ENCODE data around the gene TMEM8B.
A peak's percentile ranks its signal among the peaks of the same experiment; 100 is the strongest.

The TMEM8B gene

GRCh38 chr9:35863583-35863982 is 34.6 kb downstream of the TMEM8B start:
- CTCF ChIA-PET = interaction anchor here (1.2 to 6.1 kb wide), 6 partner anchors 17 to 167 kb away, joined by 3 to 27 read pairs (median 4); no protein-coding TSS in a partner anchor
- TF ChIP-seq CTCF (IDR thresholded peaks at IDR 0.05; ENCODE audit: control extremely low read depth, extremely low read depth, low read depth, missing control alignments) = no peak
- DNase-seq (ENCODE audit: extremely low spot score) = no peak
- POLR2A ChIA-PET = no interaction called here

GRCh38 chr9:35864695-35865255 is 35.7 kb downstream of the TMEM8B start:
- ChIA-PET CTCF (interaction anchor here (1.3 to 6.1 kb wide), 3 partner anchors 19 to 74 kb away, joined by 3 to 27 read pairs (median 4); no protein-coding TSS in a partner anchor), POLR2A (no interaction called here)

GRCh38 chr9:35867538-35867937 is 38.5 kb downstream of the TMEM8B start:
- no peak for DNase-seq (ENCODE audit: extremely low spot score)
- TF ChIP-seq CTCF (IDR thresholded peaks at IDR 0.05; ENCODE audit: control extremely low read depth, extremely low read depth, low read depth, missing control alignments) = no peak
- POLR2A ChIA-PET = no interaction called here
- CTCF ChIA-PET = interaction anchor here (4.2 kb wide), 1 partner anchor 41 kb away, joined by 15 read pairs; no protein-coding TSS in a partner anchor

More at GRCh38 chr9:35864695-35865255, 35.7 kb downstream of the TMEM8B start:
- TF ChIP-seq CTCF (IDR thresholded peaks at IDR 0.05; ENCODE audit: control extremely low read depth, extremely low read depth, low read depth, missing control alignments) = no peak
- DNase-seq (ENCODE audit: extremely low spot score) = no peak

- peak; percentile 9 for DNase-seq (ENCODE audit: extremely low spot score)
- TF ChIP-seq CTCF (IDR thresholded peaks at IDR 0.05; ENCODE audit: control extremely low read depth, extremely low read depth, low read depth, missing control alignments) = no peak
- ChIA-PET CTCF (interaction anchor here (1.8 to 4.2 kb wide), 2 partner anchors 13 to 42 kb away, joined by 8 to 15 read pairs; no protein-coding TSS in a partner anchor), POLR2A (no interaction called here)
These were observed 39.9 kb downstream of the TMEM8B start for GRCh38 chr9:35868933-35869332.

- POLR2A ChIA-PET = no interaction called here
- TF ChIP-seq CTCF (IDR thresholded peaks at IDR 0.05; ENCODE audit: control extremely low read depth, extremely low read depth, low read depth, missing control alignments) = no peak
- CTCF ChIA-PET = interaction anchor here (1.4 to 4.2 kb wide), 3 partner anchors 13 to 43 kb away, joined by 3 to 15 read pairs (median 8); no protein-coding TSS in a partner anchor
- no peak for DNase-seq (ENCODE audit: extremely low spot score)
These were observed 40.7 kb downstream of the TMEM8B start for GRCh38 chr9:35869621-35870216.

GRCh38 chr9:35870351-35870923 is 41.4 kb downstream of the TMEM8B start, which contains the start of gene OR13J1:
OR13J1 (minus strand) TSS chr9:35870401; CDS start chr9:35870401, 0 bp downstream.
- ChIA-PET CTCF (interaction anchor here (1.4 to 4.2 kb wide), 2 partner anchors 26 to 44 kb away, joined by 3 to 15 read pairs; no protein-coding TSS in a partner anchor), POLR2A (no interaction called here)
- DNase-seq (ENCODE audit: extremely low spot score) = no peak
- no peak for TF ChIP-seq CTCF (IDR thresholded peaks at IDR 0.05; ENCODE audit: control extremely low read depth, extremely low read depth, low read depth, missing control alignments)

Data from GM10248 (cell line).